CD4-positive, alpha-beta T cell treated with Interleukin-6 for 4 hours (primary cell): ENCODE data around the gene FBXO40.

Experiments
- DNase-seq: peaks from one replicate; pipeline ENCODE4 v3.0.0-alpha.2; 2020; ENCODE audit warnings: mixed read lengths

FBXO40 gene

GRCh38 chr3:121624147-121624899, 31.1 kb downstream of the FBXO40 start:
- no peak for DNase-seq

- no peak for DNase-seq
These were observed 33.3 kb downstream of the FBXO40 start for GRCh38 chr3:121626495-121626894.

GRCh38 chr3:121627211-121627610, 34.0 kb downstream of the FBXO40 start:
- DNase-seq, result no peak

GRCh38 chr3:121627622-121628021, 34.4 kb downstream of the FBXO40 start:
- no peak for DNase-seq

- DNase-seq, result no peak
These were observed 36.4 kb downstream of the FBXO40 start for GRCh38 chr3:121629601-121630000.

- no peak for DNase-seq
These were observed 37.2 kb downstream of the FBXO40 start for GRCh38 chr3:121630355-121630754.

- DNase-seq, result no peak
These were observed 44.7 kb downstream of the FBXO40 start for GRCh38 chr3:121637922-121638321.

- DNase-seq, result no peak
These were observed 47.9 kb downstream of the FBXO40 start for GRCh38 chr3:121641127-121641526.

GRCh38 chr3:121642601-121643314, 49.6 kb downstream of the FBXO40 start:
- DNase-seq, result no peak

GRCh38 chr3:121645054-121645453, 51.9 kb downstream of the FBXO40 start:
- no peak for DNase-seq

- DNase-seq, result no peak
These were observed 55.2 kb downstream of the FBXO40 start for GRCh38 chr3:121648219-121648958.

- no peak for DNase-seq
These were observed 56.5 kb downstream of the FBXO40 start for GRCh38 chr3:121649645-121650044.

- DNase-seq, result no peak
These were observed 58.5 kb downstream of the FBXO40 start for GRCh38 chr3:121651684-121652083.

- no peak for DNase-seq
These were observed 61.6 kb downstream of the FBXO40 start for GRCh38 chr3:121654493-121655385.

- DNase-seq, result no peak
These were observed 65.7 kb downstream of the FBXO40 start for GRCh38 chr3:121658716-121659435.

- no peak for DNase-seq
These were observed 66.4 kb downstream of the FBXO40 start for GRCh38 chr3:121659586-121659985.

- DNase-seq, result peak; percentile 69
These were observed 67.4 kb downstream of the FBXO40 start, which contains the start of gene HCLS1 for GRCh38 chr3:121660356-121661171. Gene HCLS1 (minus strand): TSS chr3:121660903. CDS start chr3:121658347, 2,556 bp downstream.

GRCh38 chr3:121661376-121661775, 68.2 kb downstream of the FBXO40 start:
- no peak for DNase-seq

- DNase-seq, result no peak
These were observed 69.6 kb downstream of the FBXO40 start for GRCh38 chr3:121662742-121663141.

GRCh38 chr3:121663171-121663847, 70.1 kb downstream of the FBXO40 start:
- DNase-seq, result no peak
